ENCODE measurements around the gene NPDC1.
A peak's percentile ranks its signal among the peaks of the same experiment; 100 is the strongest.
"Not testable (repeated sequence)": the region's sequence is repeated elsewhere in the genome, so short reads cannot be mapped to it uniquely, and the experiment has no call there.

The NPDC1 gene

GRCh38 chr9:137038916-137039315 is 7.1 kb downstream of the NPDC1 start:
- no peak for DNase-seq

- DNase-seq: no peak
Measured at GRCh38 chr9:137037483-137037882, 8.5 kb downstream of the NPDC1 start.

- DNase-seq: no peak
Measured at GRCh38 chr9:137037035-137037434, 8.9 kb downstream of the NPDC1 start.

- no peak for DNase-seq
Measured at GRCh38 chr9:137035937-137036336, 10.0 kb downstream of the NPDC1 start.

- no peak for DNase-seq
Measured at GRCh38 chr9:137035507-137035834, 10.5 kb downstream of the NPDC1 start.

- peak; percentile 95 for DNase-seq
Measured at GRCh38 chr9:137034709-137035506, 11.1 kb downstream of the NPDC1 start.

- DNase-seq: peak; percentile 78
Measured at GRCh38 chr9:137034039-137034708, 11.8 kb downstream of the NPDC1 start.

- not testable (repeated sequence) for DNase-seq
Measured at GRCh38 chr9:137033481-137033880, 12.5 kb downstream of the NPDC1 start.

GRCh38 chr9:137032858-137033257 is 13.1 kb downstream of the NPDC1 start:
- peak; percentile 86 for DNase-seq

- DNase-seq: peak; percentile 77
Measured at GRCh38 chr9:137031904-137032640, 13.9 kb downstream of the NPDC1 start, which contains the start of gene FUT7. FUT7 (minus strand) TSS chr9:137032088; CDS start chr9:137031991, 97 bp downstream.

- DNase-seq: peak; percentile 93
Measured at GRCh38 chr9:137030538-137031527, 15.1 kb downstream of the NPDC1 start.

- DNase-seq: peak; percentile 71
Measured at GRCh38 chr9:137030006-137030405, 16.0 kb downstream of the NPDC1 start.

GRCh38 chr9:137029058-137029936 is 16.7 kb downstream of the NPDC1 start:
- DNase-seq: peak; percentile 87

- DNase-seq: peak; percentile 81
Measured at GRCh38 chr9:137028263-137029057, 17.5 kb downstream of the NPDC1 start.

- DNase-seq: no peak
Measured at GRCh38 chr9:137027369-137028262, 18.4 kb downstream of the NPDC1 start, which contains the start of gene ABCA2. ABCA2 (minus strand) TSS chr9:137028237; CDS start chr9:137028140, 97 bp downstream.

GRCh38 chr9:137026828-137027227 is 19.1 kb downstream of the NPDC1 start:
- no peak for DNase-seq

GRCh38 chr9:137026384-137026783 is 19.6 kb downstream of the NPDC1 start:
- no peak for DNase-seq

- peak; percentile 39 for DNase-seq
Measured at GRCh38 chr9:137025517-137025966, 20.4 kb downstream of the NPDC1 start.

- no peak for DNase-seq
Measured at GRCh38 chr9:137023583-137023991, 22.4 kb downstream of the NPDC1 start.

Measured in hematopoietic multipotent progenitor cell treated with erythropoietin and hydrocortisone succinate and interleukin-3 and kit ligand, for 4 days (in vitro differentiated cells).